Measurements from ENCODE around the gene NECTIN2.

NECTIN2 gene

GRCh38 chr19:44892932-44893331, 46.8 kb downstream of the NECTIN2 start:
- no peak for DNase-seq (ENCODE audit: low read depth)
- no peak overlapping the region for H3K4me3 ChIP-seq (ENCODE audit: control insufficient read depth, low read depth, low read length)
- TF ChIP-seq CTCF (IDR thresholded peaks at IDR 0.05; ENCODE audit: control insufficient read depth, insufficient read depth, low read depth, low read length, missing control alignments), result no peak

- no peak for DNase-seq (ENCODE audit: low read depth)
- no peak overlapping the region for H3K4me3 ChIP-seq (ENCODE audit: control insufficient read depth, low read depth, low read length)
- TF ChIP-seq CTCF (IDR thresholded peaks at IDR 0.05; ENCODE audit: control insufficient read depth, insufficient read depth, low read depth, low read length, missing control alignments), result no peak
Observed at GRCh38 chr19:44893332-44894051, 47.4 kb downstream of the NECTIN2 start.

- no peak for DNase-seq (ENCODE audit: low read depth)
- no peak for TF ChIP-seq CTCF (IDR thresholded peaks at IDR 0.05; ENCODE audit: control insufficient read depth, insufficient read depth, low read depth, low read length, missing control alignments)
- no peak overlapping the region for H3K4me3 ChIP-seq (ENCODE audit: control insufficient read depth, low read depth, low read length)
Observed at GRCh38 chr19:44894052-44894400, 47.9 kb downstream of the NECTIN2 start.

GRCh38 chr19:44894946-44895345, 48.8 kb downstream of the NECTIN2 start:
- DNase-seq (ENCODE audit: low read depth), result no peak
- H3K4me3 ChIP-seq (ENCODE audit: control insufficient read depth, low read depth, low read length), result no peak overlapping the region
- no peak for TF ChIP-seq CTCF (IDR thresholded peaks at IDR 0.05; ENCODE audit: control insufficient read depth, insufficient read depth, low read depth, low read length, missing control alignments)

GRCh38 chr19:44897835-44898234, 51.7 kb downstream of the NECTIN2 start:
- TF ChIP-seq CTCF (IDR thresholded peaks at IDR 0.05; ENCODE audit: control insufficient read depth, insufficient read depth, low read depth, low read length, missing control alignments), result no peak
- DNase-seq (ENCODE audit: low read depth), result no peak
- H3K4me3 ChIP-seq (ENCODE audit: control insufficient read depth, low read depth, low read length), result no peak overlapping the region

GRCh38 chr19:44900328-44901244, 54.5 kb downstream of the NECTIN2 start:
- H3K4me3 ChIP-seq (ENCODE audit: control insufficient read depth, low read depth, low read length), result no peak overlapping the region
- DNase-seq (ENCODE audit: low read depth), result no peak
- no peak for TF ChIP-seq CTCF (IDR thresholded peaks at IDR 0.05; ENCODE audit: control insufficient read depth, insufficient read depth, low read depth, low read length, missing control alignments)

Data from AG09309 (cell line).